Kidney capillary endothelial cell (primary cell): ENCODE results near the gene TLR1.
A peak's percentile ranks its signal among the peaks of the same experiment; 100 is the strongest.
"Not testable (repeated sequence)": the region's sequence is repeated elsewhere in the genome, so short reads cannot be mapped to it uniquely, and the experiment has no call there.

Experiments
- DNase-seq: peaks from one replicate; pipeline ENCODE4 v3.0.0-alpha.2; 2018; ENCODE audit warnings: low spot score

Gene TLR1

GRCh38 chr4:38807462-38807861 is 2.9 kb upstream of the TLR1 start:
- DNase-seq = not testable (repeated sequence)

- DNase-seq = not testable (repeated sequence)
These were observed 1.7 kb upstream of the TLR1 start for GRCh38 chr4:38806251-38806650.

GRCh38 chr4:38805530-38806145 is 1.0 kb upstream of the TLR1 start:
- no peak for DNase-seq

GRCh38 chr4:38803833-38804653 is 548 bp downstream of the TLR1 start:
- no peak for DNase-seq

GRCh38 chr4:38802561-38803355 is 1.8 kb downstream of the TLR1 start:
- no peak for DNase-seq

DNA sequence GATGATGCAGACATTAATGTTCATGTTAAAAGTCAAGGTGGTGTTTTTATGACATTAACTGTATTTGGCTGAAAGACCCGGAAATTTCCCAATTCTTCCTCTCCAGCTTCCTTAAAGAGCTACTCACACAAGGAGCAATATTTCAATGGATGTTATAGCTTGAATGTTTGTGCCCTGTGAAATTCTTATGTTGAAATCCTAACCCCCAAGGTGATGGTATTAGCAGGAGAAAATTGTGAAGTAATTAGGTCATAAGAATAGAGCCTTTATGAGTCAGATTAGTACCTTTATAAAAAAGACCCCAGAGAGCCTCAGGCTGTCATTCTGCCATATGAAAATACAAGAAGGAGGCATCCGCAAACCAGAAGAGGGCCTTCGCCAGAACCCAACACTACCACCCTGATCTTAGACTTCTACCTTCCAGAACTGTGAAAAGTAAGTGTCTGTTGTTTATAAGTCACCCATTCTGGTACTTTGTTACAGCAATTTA is 3.6 kb downstream of the TLR1 start:
- DNase-seq = no peak

DNA sequence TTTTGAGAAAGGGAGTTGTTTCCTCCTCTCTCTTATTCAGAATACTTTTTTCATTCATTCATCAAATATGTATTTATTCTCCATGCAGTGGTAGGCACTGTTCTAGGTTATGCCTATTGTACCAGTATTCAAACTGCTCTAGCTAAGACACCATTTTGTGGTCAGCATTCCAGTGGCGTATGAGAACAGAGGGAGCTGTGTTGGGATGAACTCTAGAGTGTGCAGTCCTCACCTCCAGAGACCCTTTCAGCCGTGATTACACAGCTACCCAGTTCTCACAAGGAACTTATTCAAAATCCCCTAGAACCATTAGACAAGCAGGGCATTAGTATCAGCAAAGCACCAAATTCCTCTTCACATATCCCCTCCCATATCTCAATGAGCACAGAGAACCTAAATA is 4.2 kb downstream of the TLR1 start:
- no peak for DNase-seq

DNA sequence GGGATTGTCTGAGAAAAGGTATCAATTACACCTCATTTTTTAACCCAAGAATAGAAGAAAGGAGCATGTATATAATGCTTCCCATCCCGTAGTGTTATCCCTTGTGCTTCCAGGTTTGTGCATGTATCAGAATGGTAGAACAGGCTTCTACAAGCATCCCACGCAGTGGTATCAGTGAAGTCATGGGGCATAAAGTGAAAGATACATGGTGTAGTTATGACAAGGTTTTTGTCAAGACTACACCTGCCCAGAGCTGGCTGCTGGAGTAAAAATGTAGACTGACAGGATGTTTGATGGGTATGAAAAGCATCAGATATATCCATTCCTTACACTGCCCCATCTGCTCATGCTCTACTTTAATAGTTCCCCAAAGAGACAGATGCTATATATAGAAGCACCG is 9.5 kb downstream of the TLR1 start:
- DNase-seq = no peak

DNA sequence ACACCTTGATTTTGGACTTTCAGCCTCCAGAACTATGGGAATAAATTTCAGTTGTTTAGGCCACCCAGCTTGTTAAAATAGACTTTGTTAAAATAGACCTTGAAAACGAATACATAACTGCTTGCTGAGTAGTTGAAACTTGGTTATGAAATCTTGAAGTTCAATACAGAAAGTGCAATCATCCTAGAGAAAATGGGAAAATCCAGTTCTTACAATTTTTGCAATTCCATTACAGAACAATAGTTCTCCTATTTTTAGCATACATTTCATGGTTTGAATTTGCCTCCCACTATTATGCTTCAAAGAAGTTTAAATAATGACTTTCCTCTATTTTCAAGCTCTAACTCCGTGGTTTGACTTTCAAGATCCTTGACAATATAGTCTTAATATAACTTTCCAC is 10.5 kb downstream of the TLR1 start:
- DNase-seq = no peak

DNA sequence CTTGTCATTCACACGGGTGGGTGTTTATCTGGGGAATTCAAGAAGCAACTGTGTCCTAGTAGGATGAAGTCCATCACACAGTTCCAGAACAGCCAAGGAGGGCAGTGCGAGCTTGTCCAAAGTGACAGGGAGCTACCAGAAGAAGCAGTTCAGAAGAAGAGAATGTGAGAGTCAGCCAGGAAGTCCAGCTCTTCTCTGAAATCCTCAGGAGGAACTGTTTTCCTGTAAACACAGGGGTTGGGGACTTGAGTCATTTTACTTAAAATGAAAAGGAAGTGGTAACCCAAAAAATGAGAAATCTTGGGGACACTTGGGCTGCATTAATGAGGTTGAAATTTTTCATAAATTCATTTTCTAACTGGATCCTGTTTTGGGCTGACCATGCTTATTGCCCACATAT is 13.6 kb downstream of the TLR1 start:
- no peak for DNase-seq

DNA sequence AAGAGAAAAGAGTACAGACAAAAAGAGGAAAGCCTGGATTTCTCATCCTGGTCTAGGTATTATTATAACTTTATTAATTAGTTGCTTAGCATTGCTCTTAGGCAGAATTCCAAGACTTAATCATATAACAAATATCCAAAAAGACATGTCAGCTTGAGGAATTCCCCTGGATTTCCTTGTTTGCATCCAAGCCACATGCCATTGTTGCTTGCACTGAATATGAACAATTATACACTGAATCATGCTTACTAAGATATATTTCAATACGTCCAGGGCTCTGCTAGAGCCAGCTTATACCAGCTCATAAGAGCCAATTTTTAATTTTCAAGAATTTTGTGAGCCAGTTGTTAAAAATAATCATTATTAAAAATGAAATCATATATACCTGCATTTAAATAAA is 16.3 kb downstream of the TLR1 start:
- peak; percentile 36 for DNase-seq

DNA sequence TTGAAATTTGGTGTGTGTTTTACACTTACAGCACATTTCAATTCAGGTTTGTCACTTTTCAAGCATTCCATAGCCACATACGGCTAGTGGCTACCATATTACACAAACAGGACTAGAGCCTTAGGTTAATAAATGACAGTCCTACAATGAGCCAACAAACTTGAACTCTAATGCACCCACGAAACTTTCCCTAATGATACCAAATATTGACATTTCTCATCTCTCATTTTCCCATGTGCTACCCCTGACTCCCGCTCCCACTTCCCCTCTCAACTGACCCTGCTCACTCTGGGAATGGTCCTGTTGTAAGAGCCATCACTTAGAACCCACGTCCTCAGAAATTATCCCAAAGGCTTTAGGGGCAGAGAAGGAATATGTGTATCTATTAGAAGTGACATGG is 16.9 kb downstream of the TLR1 start:
- DNase-seq = no peak

GRCh38 chr4:38785901-38786402 is 18.6 kb downstream of the TLR1 start:
- DNase-seq = no peak

GRCh38 chr4:38785041-38785790 is 19.4 kb downstream of the TLR1 start:
- DNase-seq = no peak

DNA sequence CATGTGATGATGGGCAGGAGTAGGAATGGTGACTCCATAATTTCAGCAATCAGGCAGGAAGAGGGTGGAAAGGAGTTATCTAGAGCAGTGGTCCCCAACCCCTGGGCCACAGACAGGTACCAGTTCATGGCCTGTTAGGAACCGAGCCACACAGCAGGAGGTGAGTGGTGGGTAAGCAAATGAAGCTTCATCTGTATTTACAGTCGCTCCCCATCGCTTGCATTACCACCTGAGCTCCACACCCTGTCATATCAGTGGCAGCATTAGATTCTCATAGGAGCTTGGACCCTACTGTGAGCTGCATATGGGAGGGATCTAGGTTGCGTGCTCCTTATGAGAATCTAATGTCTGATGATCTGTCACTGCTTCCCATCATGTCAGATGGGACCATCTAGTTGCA is 20.4 kb downstream of the TLR1 start:
- no peak for DNase-seq

- no peak for DNase-seq
These were observed 21.5 kb downstream of the TLR1 start for GRCh38 chr4:38783109-38783460.

GRCh38 chr4:38782452-38783108 is 22.0 kb downstream of the TLR1 start, which contains the start of gene TLR10:
Gene TLR10, minus strand, starts transcription at chr4:38782990. Its CDS starts 7,400 bp downstream, at chr4:38775590.
- DNase-seq = peak; percentile 48

- DNase-seq = no peak
These were observed 22.7 kb downstream of the TLR1 start for GRCh38 chr4:38781854-38782261.

GRCh38 chr4:38780833-38781484 is 23.6 kb downstream of the TLR1 start:
- no peak for DNase-seq

- no peak for DNase-seq
These were observed 24.8 kb downstream of the TLR1 start for GRCh38 chr4:38779790-38780189.

- DNase-seq = not testable (repeated sequence)
These were observed 26.7 kb downstream of the TLR1 start for GRCh38 chr4:38777925-38778324.
